ENCODE data around the gene TMEM158.

TMEM158 gene

DNA sequence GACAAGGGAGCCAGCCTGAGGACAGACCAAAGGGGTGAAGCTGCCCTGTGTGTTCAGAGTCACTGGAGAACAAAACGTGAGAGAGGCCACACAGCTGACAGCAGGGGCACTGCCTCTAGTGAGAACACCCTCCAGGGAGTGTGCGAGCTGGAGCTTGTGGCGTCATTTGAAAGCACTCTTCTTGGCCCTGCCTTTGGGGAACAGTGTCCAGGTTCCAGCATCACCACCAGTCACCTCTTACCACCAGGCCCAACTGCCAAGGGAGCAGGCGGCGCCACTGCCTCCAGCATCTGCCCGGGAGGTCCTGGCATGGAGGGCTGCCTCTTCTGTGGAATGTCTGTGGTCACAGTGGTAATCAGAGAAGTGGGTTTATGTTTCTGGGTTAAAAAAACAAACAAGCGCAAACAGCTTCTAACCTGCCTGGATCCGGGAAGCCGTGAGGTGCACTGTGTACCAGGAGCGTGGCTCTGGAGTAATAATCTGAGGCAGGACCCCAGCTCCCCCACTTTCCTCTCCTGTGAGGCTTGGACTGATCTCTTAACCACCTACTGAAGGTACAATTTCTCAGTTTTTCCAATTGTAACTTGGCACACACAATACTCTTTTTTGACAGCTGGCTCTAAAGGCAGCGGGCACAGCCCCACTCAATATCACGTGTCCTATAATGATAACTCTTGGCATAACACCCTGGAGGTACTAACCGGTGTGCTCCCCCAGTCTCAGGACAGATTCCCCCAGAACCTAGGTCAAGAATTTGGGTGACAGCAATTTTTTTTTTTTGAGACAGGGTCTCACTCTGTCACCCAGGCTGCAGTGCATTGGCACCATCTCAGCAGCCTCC lies 47.7 kb downstream of the TMEM158 start:
- Histone ChIP-seq H3K4me1 (ENCODE audit: control insufficient read depth in 5 of 5, insufficient read depth in 5 of 5, low read length in 5 of 5) (peaks cover 0 to 6% (median 3%) of the 10 kb centered on the region in 5 donors), H3K4me3 (ENCODE audit: low read depth in 1 of 5, low read length in 5 of 5) (no peak overlapping the region), H3K36me3 (ENCODE audit: control insufficient read depth in 5 of 5, insufficient read depth in 5 of 5, low read length in 5 of 5) (no peaks in the 10 kb centered on the region), H3K9ac (ENCODE audit: low read length in 5 of 5) (no peak overlapping the region), H3K27me3 (ENCODE audit: control insufficient read depth in 5 of 5, insufficient read depth in 4 of 5, low read length in 5 of 5) (peaks cover 0 to 2% (median 0%) of the 10 kb centered on the region in 5 donors), H3K27ac (ENCODE audit: low read depth, low read length) (no peak overlapping the region), H3K9me3 (ENCODE audit: control insufficient read depth in 5 of 5, low read length in 5 of 5) (no peaks in the 10 kb centered on the region)

DNA sequence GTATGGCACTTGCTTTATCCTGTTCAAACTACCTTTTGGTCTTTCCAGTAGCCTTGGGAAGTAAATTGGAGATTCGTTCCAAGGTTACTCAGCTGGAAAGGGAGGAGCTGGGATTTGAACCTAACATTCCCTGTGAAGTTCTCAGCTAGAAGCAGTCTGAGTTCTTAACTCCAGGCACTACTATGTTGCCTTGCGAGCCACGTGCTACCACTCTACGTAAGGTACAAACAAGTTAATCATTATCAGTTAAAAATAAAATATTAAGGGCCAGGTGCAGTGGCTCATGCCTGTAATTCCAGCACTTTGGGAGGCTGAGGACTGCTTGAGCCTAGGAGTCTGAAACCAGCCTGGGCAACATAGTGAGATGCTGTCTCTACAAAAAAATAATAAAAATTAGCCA lies 49.2 kb downstream of the TMEM158 start:
- Histone ChIP-seq H3K36me3 (ENCODE audit: control insufficient read depth in 5 of 5, insufficient read depth in 5 of 5, low read length in 5 of 5) (no peaks in the 10 kb centered on the region), H3K9ac (ENCODE audit: low read length in 5 of 5) (no peak overlapping the region), H3K27me3 (ENCODE audit: control insufficient read depth in 5 of 5, insufficient read depth in 4 of 5, low read length in 5 of 5) (peaks cover 0 to 2% (median 0%) of the 10 kb centered on the region in 5 donors), H3K4me3 (ENCODE audit: low read depth in 1 of 5, low read length in 5 of 5) (no peak overlapping the region), H3K27ac (ENCODE audit: low read depth, low read length) (no peak overlapping the region), H3K4me1 (ENCODE audit: control insufficient read depth in 5 of 5, insufficient read depth in 5 of 5, low read length in 5 of 5) (no peaks in the 10 kb centered on the region), H3K9me3 (ENCODE audit: control insufficient read depth in 5 of 5, low read length in 5 of 5) (no peaks in the 10 kb centered on the region)

All from subcutaneous abdominal adipose tissue (tissue), 5 donors.